WTC11 (cell line): ENCODE data around the gene SOX8. TPM values are rescaled to one million over a fixed set of nuclear protein-coding genes. Genes with fewer than 3 reads are reported as not detected.

Experiments
- ATAC-seq: fragments of 200-7000 bp; cut with Tn5 transposase; 2 replicates; pipeline ENCODE4 v1.10.0; 2021; ENCODE audit warnings: mild to moderate bottlenecking, moderate library complexity
- CTCF ChIA-PET: fragments of 300-600 bp; sonication (Branson Sonifier 250); formaldehyde crosslinking; loops from one replicate; lab custom pipeline; 2021; ENCODE audit warnings: antibody characterized with exemption; lab: Charles Lee
- POLR2A ChIA-PET: fragments of 350-600 bp; sonication (Branson Sonifier 250); formaldehyde crosslinking; loops from one replicate; lab custom pipeline; 2021; ENCODE audit warnings: antibody characterized with exemption; lab: Charles Lee
- DNase-seq: peaks from one replicate; pipeline ENCODE4 v3.0.0; 2021; ENCODE audit warnings: low spot score
- H3K27ac Mint-ChIP-seq: 2 replicates; pipeline ENCODE4 v1.8.0; 2021; ENCODE audit warnings: mixed read lengths
- H3K27me3 Mint-ChIP-seq: 2 replicates; pipeline ENCODE4 v1.8.0; 2021; ENCODE audit warnings: low read depth, mild to moderate bottlenecking, moderate library complexity, mixed read lengths
- H3K36me3 Mint-ChIP-seq: 2 replicates; pipeline ENCODE4 v1.8.0; 2021; ENCODE audit warnings: mixed read lengths
- H3K4me1 Mint-ChIP-seq: 2 replicates; pipeline ENCODE4 v1.8.0; 2022; ENCODE audit warnings: mixed read lengths
- H3K4me3 Mint-ChIP-seq: 2 replicates; pipeline ENCODE4 v1.8.0; 2021; ENCODE audit warnings: mild to moderate bottlenecking, moderate library complexity, mixed read lengths
- H3K9me3 Mint-ChIP-seq: 2 replicates; pipeline ENCODE4 v1.8.0; 2021; ENCODE audit warnings: mixed read lengths
- ARID4B ChIP-seq: sonication (generic); formaldehyde crosslinking; IDR thresholded peaks from 2 replicates; pipeline ENCODE4 v1.8.0; 2023; ENCODE audit warnings: missing genetic modification reagents, mild to moderate bottlenecking, borderline replicate concordance
- ATF1 ChIP-seq: sonication (generic); formaldehyde crosslinking; IDR thresholded peaks from 2 replicates; pipeline ENCODE4 v1.8.1; 2023; ENCODE audit warnings: mild to moderate bottlenecking, moderate library complexity, missing genetic modification reagents
- CREM ChIP-seq: sonication (generic); formaldehyde crosslinking; IDR thresholded peaks from 2 replicates; pipeline ENCODE4 v1.8.1; 2022; ENCODE audit warnings: mild to moderate bottlenecking, missing genetic modification reagents, moderate library complexity
- CTCF ChIP-seq: fragments of 200-600 bp; IDR thresholded peaks from 2 replicates; pipeline ENCODE4 v1.8.0; 2022; ENCODE audit warnings: antibody characterized with exemption
- HMGXB4 ChIP-seq: sonication (generic); formaldehyde crosslinking; IDR thresholded peaks from 2 replicates; pipeline ENCODE4 v1.8.1; 2023; ENCODE audit warnings: mild to moderate bottlenecking, moderate library complexity, missing genetic modification reagents
- JAZF1 ChIP-seq: fragments of 250-450 bp; sonication (Bioruptor Pico); IDR thresholded peaks from 2 replicates; pipeline ENCODE4 v1.9.0; 2021; ENCODE audit warnings: moderate library complexity, mild to moderate bottlenecking, inconsistent platforms
- KAT7 ChIP-seq: sonication (generic); formaldehyde crosslinking; IDR thresholded peaks from 2 replicates; pipeline ENCODE4 v1.8.1; 2023; ENCODE audit warnings: missing genetic modification reagents, mild to moderate bottlenecking, borderline replicate concordance
- MYBL2 ChIP-seq: sonication (generic); formaldehyde crosslinking; IDR thresholded peaks from 2 replicates; pipeline ENCODE4 v1.8.1; 2023; ENCODE audit warnings: mild to moderate bottlenecking, moderate library complexity, missing genetic modification reagents
- NFATC4 ChIP-seq: fragments of 250-450 bp; sonication (Bioruptor Pico); IDR thresholded peaks from 2 replicates; pipeline ENCODE4 v1.9.0; 2021; ENCODE audit warnings: mild to moderate bottlenecking
- OVOL2 ChIP-seq: fragments of 250-450 bp; sonication (Bioruptor Pico); IDR thresholded peaks from 2 replicates; pipeline ENCODE4 v1.9.0; 2021; ENCODE audit warnings: mild to moderate bottlenecking, borderline replicate concordance
- SMAD4 ChIP-seq: sonication (generic); formaldehyde crosslinking; IDR thresholded peaks from 2 replicates; pipeline ENCODE4 v1.8.0; 2022; ENCODE audit warnings: mild to moderate bottlenecking, missing genetic modification reagents
- STAT6 ChIP-seq: sonication (generic); formaldehyde crosslinking; conservative IDR thresholded peaks from 2 replicates; pipeline ENCODE4 v1.8.1; 2023; ENCODE audit warnings: mild to moderate bottlenecking, low read depth, missing genetic modification reagents, moderate library complexity
- ZBTB21 ChIP-seq: sonication (generic); formaldehyde crosslinking; IDR thresholded peaks from 2 replicates; pipeline ENCODE4 v1.8.1; 2023; ENCODE audit warnings: mild to moderate bottlenecking, missing genetic modification reagents, borderline replicate concordance
- ZBTB43 ChIP-seq: sonication (generic); formaldehyde crosslinking; IDR thresholded peaks from 2 replicates; pipeline ENCODE4 v1.8.1; 2023; ENCODE audit warnings: mild to moderate bottlenecking, missing genetic modification reagents
- ZMAT4 ChIP-seq: fragments of 250-450 bp; sonication (Bioruptor Pico); IDR thresholded peaks from 2 replicates; pipeline ENCODE4 v1.9.0; 2021; ENCODE audit warnings: mild to moderate bottlenecking
- ZNF423 ChIP-seq: fragments of 250-450 bp; sonication (Bioruptor Pico); IDR thresholded peaks from 2 replicates; pipeline ENCODE4 v2.1.2; 2022; ENCODE audit warnings: mild to moderate bottlenecking, moderate library complexity
- total RNA-seq: library from RNA; stranded (reverse); gene quantifications from 3 replicates; pipeline ENCODE4 v1.2.3, GENCODE V29; 2021

SOX8 gene
- total RNA-seq, 1 experiment from 2014 or later, result 12.3 TPM

- TF ChIP-seq MYBL2 (no peak), ZBTB43 (no peak), JAZF1 (CRISPR knock-in tag) (no peak), HMGXB4 (CRISPR knock-in tag) (no peak), ZNF423 (CRISPR knock-in tag) (no peak), ATF1 (no peak), NFATC4 (CRISPR knock-in tag) (no peak), ZMAT4 (CRISPR knock-in tag) (no peak), ZBTB21 (CRISPR knock-in tag) (no peak), STAT6 (CRISPR knock-in tag) (no peak)
- TF ChIP-seq, all 79 proteins: peak for 0
Measured at GRCh38 chr16:1034230-1035065, 52.9 kb downstream of the SOX8 start (continued).

GRCh38 chr16:1035066-1035415 lies 53.5 kb downstream of the SOX8 start:
- POLR2A ChIA-PET, result no interaction called here
- H3K9me3 Mint-ChIP-seq, result no peaks in the 10 kb centered on the region
- DNase-seq (no peak), ATAC-seq (no peak)
- H3K36me3 Mint-ChIP-seq, result no peaks in the 10 kb centered on the region
- no peak overlapping the region for H3K27ac Mint-ChIP-seq
- H3K4me3 Mint-ChIP-seq, result no peak overlapping the region
- CTCF ChIA-PET, result no interaction called here
- no peaks in the 10 kb centered on the region for H3K27me3 Mint-ChIP-seq
- TF ChIP-seq ARID4B, result no peak
- TF ChIP-seq OVOL2 (CRISPR knock-in tag), result no peak
- no peak for TF ChIP-seq CTCF
- TF ChIP-seq NFATC4 (CRISPR knock-in tag), result no peak
- no peak for TF ChIP-seq KAT7
- no peak for TF ChIP-seq MYBL2
- TF ChIP-seq CREM (CRISPR knock-in tag), result no peak
- no peak for TF ChIP-seq SMAD4 (CRISPR knock-in tag)
- no peaks in the 10 kb centered on the region for H3K4me1 Mint-ChIP-seq
